Activated CD8-positive, alpha-beta memory T cell treated with anti-CD3 and anti-CD28 coated beads, Interleukin-2, amount 50 U/mL, for 48 hours (primary cell): ENCODE results near the gene CPNE5.

ENCODE experiments used
- DNase-seq: peaks from one replicate; pipeline ENCODE4 v3.0.0-alpha.2; 2020

Gene CPNE5

GRCh38 chr6:36838896-36839748 lies at the start of gene CPNE5:
Gene CPNE5 (minus strand): TSS chr6:36839444. CDS start chr6:36839377, 67 bp downstream.
- no peak for DNase-seq

GRCh38 chr6:36888115-36888643 lies 48.9 kb upstream of the CPNE5 start:
- no peak for DNase-seq

- no peak for DNase-seq
These were observed 47.8 kb upstream of the CPNE5 start for GRCh38 chr6:36886950-36887618.

GRCh38 chr6:36885461-36886401 lies 46.5 kb upstream of the CPNE5 start, which contains the start of gene C6orf89:
Gene C6orf89 (plus strand): TSS chr6:36885952. CDS start chr6:36899445, 13,493 bp downstream.
- peak; percentile 96 for DNase-seq

GRCh38 chr6:36884610-36885009 lies 45.4 kb upstream of the CPNE5 start:
- DNase-seq, result no peak

- DNase-seq, result no peak
These were observed 36.0 kb upstream of the CPNE5 start for GRCh38 chr6:36875250-36875633.

GRCh38 chr6:36874443-36875249 lies 35.4 kb upstream of the CPNE5 start, which contains the start of gene PPIL1:
Gene PPIL1 (minus strand): TSS chr6:36874803. CDS start chr6:36874772, 31 bp downstream.
- peak; percentile 90 for DNase-seq

GRCh38 chr6:36873612-36874442 lies 34.6 kb upstream of the CPNE5 start:
- peak; percentile 49 for DNase-seq

GRCh38 chr6:36873115-36873514 lies 33.9 kb upstream of the CPNE5 start:
- no peak for DNase-seq

GRCh38 chr6:36871686-36872085 lies 32.4 kb upstream of the CPNE5 start:
- peak; percentile 38 for DNase-seq

- peak; percentile 46 for DNase-seq
These were observed 28.4 kb upstream of the CPNE5 start for GRCh38 chr6:36867471-36868224.

GRCh38 chr6:36865835-36866234 lies 26.6 kb upstream of the CPNE5 start:
- no peak for DNase-seq

GRCh38 chr6:36863670-36864540 lies 24.7 kb upstream of the CPNE5 start:
- DNase-seq, result peak; percentile 40

- DNase-seq, result no peak
These were observed 23.7 kb upstream of the CPNE5 start for GRCh38 chr6:36862848-36863382.

- peak; percentile 29 for DNase-seq
These were observed 23.1 kb upstream of the CPNE5 start for GRCh38 chr6:36862164-36862847.

GRCh38 chr6:36860126-36860525 lies 20.9 kb upstream of the CPNE5 start:
- DNase-seq, result peak; percentile 30

- peak; percentile 39 for DNase-seq
These were observed 19.2 kb upstream of the CPNE5 start for GRCh38 chr6:36858407-36858981.

- DNase-seq, result no peak
These were observed 18.1 kb upstream of the CPNE5 start for GRCh38 chr6:36857325-36857724.
